Skeletal muscle tissue (tissue), 4 donors: ENCODE data around the gene GOLT1B. TPM values are rescaled to one million over a fixed set of nuclear protein-coding genes. Genes with fewer than 3 reads are reported as not detected.

Source experiments
- H3K27ac ChIP-seq: one replicate; pipeline ENCODE4 v1.7.0; 2013; ENCODE audit warnings: mild to moderate bottlenecking, low read depth, low read length, inconsistent platforms
- H3K27me3 ChIP-seq, 3 donors: one replicate each; pipeline ENCODE4 v1.7.0; 2013; ENCODE audit warnings: low read length in 3 of 3; ENCODE audit not compliant: control insufficient read depth in 3 of 3, insufficient read depth in 3 of 3
- H3K36me3 ChIP-seq, 3 donors: one replicate each; pipeline ENCODE4 v1.7.0; 2013; ENCODE audit warnings: low read length in 3 of 3; ENCODE audit not compliant: control insufficient read depth in 3 of 3, insufficient read depth in 3 of 3
- H3K4me1 ChIP-seq, 3 donors: one replicate each; pipeline ENCODE4 v1.7.0; 2013; ENCODE audit warnings: low read length in 3 of 3, mild to moderate bottlenecking in 3 of 3; ENCODE audit not compliant: control insufficient read depth in 3 of 3, insufficient read depth in 3 of 3
- H3K4me3 ChIP-seq, 3 donors: one replicate each; pipeline ENCODE4 v1.7.0; 2013; ENCODE audit warnings: low read length in 3 of 3
- H3K9ac ChIP-seq, 3 donors: one replicate each; pipeline ENCODE4 v1.7.0; 2013; ENCODE audit warnings: low read length in 3 of 3, mild to moderate bottlenecking in 3 of 3, moderate library complexity in 2 of 3, low read depth in 1 of 3
- H3K9me3 ChIP-seq, 3 donors: one replicate each; pipeline ENCODE4 v1.7.0; 2013; ENCODE audit warnings: low read length in 3 of 3; ENCODE audit not compliant: control insufficient read depth in 3 of 3
- total RNA-seq: library from RNA; depleted of rRNA; stranded (reverse); fragments of >200 nt; gene quantifications from one replicate; pipeline ENCODE4 v1.2.3, GENCODE V29; 2014
- donor health status: Osteomylitis.

GOLT1B gene
- total RNA-seq, 1 donor from 2014 or later: 27.1 TPM

GRCh38 chr12:21553329-21553675 lies 51.7 kb downstream of the GOLT1B start:
- peak overlapping the region in 2 of 3 donors; percentile 25 to 51 for H3K9ac ChIP-seq
- peak overlapping the region; percentile 80 for H3K27ac ChIP-seq
- H3K36me3 ChIP-seq: no peaks in the 10 kb centered on the region
- no peaks in the 10 kb centered on the region for H3K27me3 ChIP-seq
- peaks cover 11 to 16% (median 14%) of the 10 kb centered on the region in 3 donors for H3K4me1 ChIP-seq
- no peak overlapping the region for H3K4me3 ChIP-seq
- no peaks in the 10 kb centered on the region for H3K9me3 ChIP-seq

DNA sequence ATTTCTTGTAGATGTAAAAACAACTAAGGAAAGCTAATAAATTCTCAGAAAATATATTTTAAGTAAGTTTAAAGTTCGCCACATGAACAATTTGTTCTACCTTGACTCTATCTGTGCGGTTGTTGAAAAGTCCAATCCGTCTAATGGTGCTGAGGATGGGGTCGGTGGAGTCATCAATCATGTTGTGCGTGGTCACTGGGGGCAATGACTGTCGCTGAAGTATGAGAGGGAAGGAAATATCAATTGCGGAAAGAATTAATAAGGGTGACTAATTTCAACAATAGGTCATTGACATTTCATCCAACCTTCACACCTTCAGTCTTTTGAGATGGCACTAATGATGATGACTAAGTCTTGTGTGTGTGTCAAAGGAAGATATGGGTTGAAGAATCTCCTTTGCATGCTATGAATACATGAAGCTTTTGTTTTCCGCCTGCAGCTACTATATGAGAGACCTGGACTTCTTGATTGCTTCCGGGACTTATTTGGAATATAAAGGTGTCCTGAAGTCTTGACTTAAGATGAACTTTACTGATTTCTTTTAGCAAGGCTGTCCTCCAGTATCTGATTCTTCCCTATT lies 56.6 kb downstream of the GOLT1B start:
- H3K4me1 ChIP-seq: peaks cover 0 to 3% (median 3%) of the 10 kb centered on the region in 3 donors
- no peak overlapping the region for H3K9ac ChIP-seq

DNA sequence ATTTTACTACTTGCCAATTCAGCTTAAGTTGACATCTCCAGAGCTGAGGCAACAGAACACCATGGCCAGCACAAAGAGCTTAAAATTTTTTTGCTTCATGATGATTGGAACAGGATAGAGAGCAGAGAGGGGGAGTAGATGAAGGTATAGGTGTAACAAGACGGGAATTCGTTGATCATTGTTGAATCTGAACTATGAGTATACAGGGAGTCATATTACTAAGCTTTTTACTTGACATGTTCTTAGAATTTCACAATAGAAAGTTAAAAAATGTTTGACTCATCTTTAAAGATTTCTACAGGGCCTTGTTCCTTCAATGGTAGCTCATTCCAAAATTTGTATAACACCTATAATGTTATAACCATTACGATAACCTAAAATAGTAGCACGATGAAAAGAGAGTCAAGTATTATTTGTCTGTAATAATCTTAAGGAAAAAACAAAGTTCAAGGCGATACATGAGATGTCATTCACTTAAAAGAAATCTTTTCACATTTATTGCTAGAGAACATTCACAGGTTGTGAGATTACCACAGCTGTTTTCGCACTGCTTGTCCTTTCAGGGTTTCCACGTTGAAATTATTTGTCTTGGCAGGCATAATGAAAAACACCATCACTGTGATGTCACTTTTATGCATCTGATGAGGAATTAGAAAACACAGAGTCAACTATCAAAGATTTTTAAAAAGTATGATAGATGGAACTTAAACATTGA lies 58.4 kb downstream of the GOLT1B start:
- Histone ChIP-seq H3K9ac (no peak overlapping the region), H3K4me1 (no peaks in the 10 kb centered on the region), H3K4me3 (no peak overlapping the region), H3K27me3 (no peaks in the 10 kb centered on the region), H3K9me3 (no peaks in the 10 kb centered on the region), H3K27ac (no peak overlapping the region), H3K36me3 (no peaks in the 10 kb centered on the region)

More for the DNA sequence above, 56.6 kb downstream of the GOLT1B start:
- H3K4me3 ChIP-seq: no peak overlapping the region
- no peaks in the 10 kb centered on the region for H3K27me3 ChIP-seq
- no peaks in the 10 kb centered on the region for H3K9me3 ChIP-seq
- H3K27ac ChIP-seq: no peak overlapping the region
- H3K36me3 ChIP-seq: no peaks in the 10 kb centered on the region

- Histone ChIP-seq H3K27me3 (no peaks in the 10 kb centered on the region), H3K4me3 (no peak overlapping the region), H3K27ac (no peak overlapping the region), H3K36me3 (no peaks in the 10 kb centered on the region), H3K4me1 (no peaks in the 10 kb centered on the region), H3K9me3 (no peaks in the 10 kb centered on the region), H3K9ac (no peak overlapping the region)
These were observed 59.6 kb downstream of the GOLT1B start for GRCh38 chr12:21561158-21561557.

- no peaks in the 10 kb centered on the region for H3K9me3 ChIP-seq
- no peak overlapping the region for H3K27ac ChIP-seq
- H3K27me3 ChIP-seq: no peaks in the 10 kb centered on the region
- H3K4me1 ChIP-seq: no peaks in the 10 kb centered on the region
- H3K4me3 ChIP-seq: no peak overlapping the region
- no peaks in the 10 kb centered on the region for H3K36me3 ChIP-seq
- H3K9ac ChIP-seq: no peak overlapping the region
These were observed 61.3 kb downstream of the GOLT1B start for GRCh38 chr12:21562859-21563258.

GRCh38 chr12:21566223-21566906 lies 64.8 kb downstream of the GOLT1B start:
- no peaks in the 10 kb centered on the region for H3K27me3 ChIP-seq

GRCh38 chr12:21566907-21567394 lies 65.4 kb downstream of the GOLT1B start:
- no peaks in the 10 kb centered on the region for H3K9me3 ChIP-seq
- no peaks in the 10 kb centered on the region for H3K27me3 ChIP-seq
- no peak overlapping the region for H3K4me3 ChIP-seq
- H3K4me1 ChIP-seq: no peaks in the 10 kb centered on the region
- H3K36me3 ChIP-seq: no peaks in the 10 kb centered on the region
- no peak overlapping the region for H3K9ac ChIP-seq
- H3K27ac ChIP-seq: no peak overlapping the region

More at GRCh38 chr12:21566223-21566906, 64.8 kb downstream of the GOLT1B start:
- Histone ChIP-seq H3K36me3 (no peaks in the 10 kb centered on the region), H3K4me1 (no peaks in the 10 kb centered on the region), H3K9ac (no peak overlapping the region), H3K4me3 (no peak overlapping the region), H3K27ac (no peak overlapping the region), H3K9me3 (no peaks in the 10 kb centered on the region)

Other genes starting within 250 kb of the GOLT1B start
- gene SLCO1A2, start 166.9 kb upstream of the GOLT1B start, total RNA-seq: not detected
- gene IAPP, start 128.9 kb upstream of the GOLT1B start, total RNA-seq: not detected
- 8.4 TPM for gene PYROXD1, start 64.1 kb upstream of the GOLT1B start, total RNA-seq
- gene RECQL, start 154 bp upstream of the GOLT1B start, total RNA-seq: 32.4 TPM
- 7.8 TPM for gene SPX, start 24.5 kb downstream of the GOLT1B start, total RNA-seq
- not detected for gene GYS2, start 103.1 kb downstream of the GOLT1B start, total RNA-seq
- 498 TPM for gene LDHB, start 156.1 kb downstream of the GOLT1B start, total RNA-seq